GM12891 (cell line): ENCODE measurements around the gene RAB3C.

Experiments used
- POLR2A ChIP-seq: IDR thresholded peaks from 2 replicates; pipeline ENCODE4 v1.6.1; 2011; ENCODE audit warnings: low read depth, low read length, control low read depth
- POLR2AphosphoS5 ChIP-seq: IDR thresholded peaks from 2 replicates; pipeline ENCODE4 v1.6.1; 2011; ENCODE audit warnings: low read depth, low read length, control low read depth
- POU2F2 ChIP-seq: IDR thresholded peaks from 2 replicates; pipeline ENCODE4 v1.6.1; 2011; ENCODE audit warnings: low read depth, mild to moderate bottlenecking, control low read depth, low read length, moderate library complexity
- TAF1 ChIP-seq: IDR thresholded peaks from 2 replicates; pipeline ENCODE4 v1.6.1; 2011; ENCODE audit warnings: low read depth, low read length, control low read depth

- TF ChIP-seq TAF1, result no peak
- no peak for TF ChIP-seq POLR2A
- TF ChIP-seq POLR2AphosphoS5, result no peak
- TF ChIP-seq POU2F2, result no peak
Observed at GRCh38 chr5:58739051-58739450, 156.2 kb downstream of the RAB3C start.
